PC-3 (cell line): ENCODE data around the gene MBNL3. TPM values are rescaled to one million over a fixed set of nuclear protein-coding genes. Genes with fewer than 3 reads are reported as not detected.

Experiments used
- ATAC-seq: fragments of 200-7000 bp; cut with Tn5 transposase; 2 replicates; pipeline ENCODE4 v1.9.1; 2020; ENCODE audit warnings: mild to moderate bottlenecking, moderate library complexity
- BruUV-seq: library from RNA; stranded (reverse); fragments of 400-500 nt; replicated peaks from 2 replicates; lab custom pipeline; 2021; lab: Mats Ljungman, UMichigan
- CTCF ChIA-PET: fragments of 300-600 bp; sonication (Branson Sonifier 250); formaldehyde crosslinking; loops from one replicate; lab custom pipeline; 2022; ENCODE audit warnings: antibody characterized with exemption; lab: Charles Lee
- POLR2A ChIA-PET: fragments of 300-600 bp; sonication (Branson Sonifier 250); formaldehyde crosslinking; loops from one replicate; lab custom pipeline; 2022; ENCODE audit warnings: antibody characterized with exemption; ENCODE audit not compliant: unreplicated experiment; lab: Charles Lee
- DNase-seq: peaks from one replicate; pipeline ENCODE4 v3.0.0-alpha.2; 2015
- H2AFZ ChIP-seq: fragments of 300-600 bp; sonication (generic); 2 replicates; pipeline ENCODE4 v1.6.0; 2016; ENCODE audit warnings: antibody characterized with exemption, low read length
- H3F3A ChIP-seq: fragments of 300-600 bp; sonication (generic); one replicate; pipeline ENCODE4 v1.6.0; 2017; ENCODE audit warnings: antibody characterized with exemption, low read length, control low read depth, mild to moderate bottlenecking; ENCODE audit not compliant: unreplicated experiment
- H3K27ac ChIP-seq: fragments of 300-600 bp; sonication (generic); 2 replicates; pipeline ENCODE4 v1.5.1; 2016; ENCODE audit warnings: mild to moderate bottlenecking, low read length
- H3K27me3 ChIP-seq: fragments of 300-600 bp; sonication (generic); 2 replicates; pipeline ENCODE4 v1.6.1; 2016; ENCODE audit warnings: low read length, mixed read lengths
- H3K36me3 ChIP-seq: fragments of 300-600 bp; sonication (generic); 2 replicates; pipeline ENCODE4 v1.6.1; 2016; ENCODE audit warnings: low read depth, mixed run types, low read length, mixed read lengths
- H3K4me1 ChIP-seq: fragments of 300-600 bp; sonication (generic); 2 replicates; pipeline ENCODE4 v1.5.1; 2016; ENCODE audit warnings: low read length; ENCODE audit not compliant: insufficient read depth
- H3K4me2 ChIP-seq: fragments of 300-600 bp; sonication (generic); 2 replicates; pipeline ENCODE4 v1.6.0; 2016; ENCODE audit warnings: low read length
- H3K4me3 ChIP-seq: fragments of 300-600 bp; sonication (generic); 2 replicates; pipeline ENCODE4 v1.5.1; 2016; ENCODE audit warnings: mild to moderate bottlenecking, low read length, mixed read lengths
- H3K79me2 ChIP-seq: fragments of 300-600 bp; sonication (generic); 2 replicates; pipeline ENCODE4 v1.6.1; 2017; ENCODE audit warnings: low read length, mixed read lengths
- H3K9ac ChIP-seq: fragments of 300-600 bp; sonication (generic); 2 replicates; pipeline ENCODE4 v1.6.0; 2016; ENCODE audit warnings: mild to moderate bottlenecking, low read length
- H3K9me2 ChIP-seq: fragments of 300-600 bp; sonication (generic); replicated peaks from 2 replicates; pipeline ENCODE4 v1.6.1; 2016; ENCODE audit warnings: mixed run types, low read length, mixed read lengths
- H3K9me3 ChIP-seq: fragments of 300-600 bp; sonication (generic); 2 replicates; pipeline ENCODE4 v1.6.1; 2016; ENCODE audit warnings: low read length, mixed read lengths
- H4K20me1 ChIP-seq: fragments of 300-600 bp; sonication (generic); 2 replicates; pipeline ENCODE4 v1.6.1; 2016; ENCODE audit warnings: low read length, mixed read lengths
- CTCF ChIP-seq: fragments of 300-600 bp; sonication (generic); conservative IDR thresholded peaks from 2 replicates; pipeline ENCODE4 v1.5.1; 2017; ENCODE audit warnings: antibody characterized with exemption, low read depth, mild to moderate bottlenecking, low read length
- EZH2 ChIP-seq: fragments of 300-600 bp; sonication (generic); IDR thresholded peaks from one replicate; pipeline ENCODE4 v1.6.1; 2017; ENCODE audit warnings: antibody characterized with exemption, mild to moderate bottlenecking, low read length; ENCODE audit not compliant: unreplicated experiment
- EZH2phosphoT487 ChIP-seq: fragments of 300-600 bp; sonication (generic); IDR thresholded peaks from 2 replicates; pipeline ENCODE4 v1.6.1; 2018; ENCODE audit warnings: mild to moderate bottlenecking, antibody characterized with exemption, low read length, borderline replicate concordance
- intact Hi-C: fragments of 100-400 bp; cut with micrococcal nuclease; formaldehyde crosslinking; loops from 2 replicates; pipeline ENCODE4 v1.9.0; 2023
- total RNA-seq: library from RNA; depleted of rRNA; stranded (reverse); fragments of >200 nt; gene quantifications from 2 replicates; pipeline ENCODE4 v1.2.3, GENCODE V29; 2014

The MBNL3 gene
- total RNA-seq, 1 experiment from 2014 or later = 4.4 TPM

GRCh38 chrX:132443196-132444135, 45.4 kb downstream of the MBNL3 start:
- ATAC-seq = no peak
- Histone ChIP-seq H3K36me3 (no peaks in the 10 kb centered on the region), H3K9ac (no peak overlapping the region), H4K20me1 (no peaks in the 10 kb centered on the region), H3K4me1 (peaks cover 13% of the 10 kb centered on the region), H3K27me3 (no peaks in the 10 kb centered on the region), H3F3A (no peaks in the 10 kb centered on the region), H3K9me2 (no peaks in the 10 kb centered on the region), H3K9me3 (no peaks in the 10 kb centered on the region), H3K4me2 (no peak overlapping the region), H3K27ac (no peak overlapping the region), H2AFZ (no peak overlapping the region), H3K4me3 (no peak overlapping the region), H3K79me2 (no peaks in the 10 kb centered on the region)
- intact Hi-C loops = loop anchor here (2.0 kb wide), 1 partner anchor 23 kb away; no protein-coding TSS in a partner anchor
- POLR2A ChIA-PET = no interaction called here
- no peak for TF ChIP-seq CTCF
- BruUV-seq = no TSS peak
- DNase-seq = no peak
- CTCF ChIA-PET = no interaction called here

- intact Hi-C loops = no loop called here
- Histone ChIP-seq H3K4me1 (peaks cover 13% of the 10 kb centered on the region), H3K4me2 (no peak overlapping the region), H3K9me3 (no peaks in the 10 kb centered on the region), H4K20me1 (no peaks in the 10 kb centered on the region), H3K36me3 (no peaks in the 10 kb centered on the region), H3K27ac (no peak overlapping the region), H3K79me2 (no peaks in the 10 kb centered on the region), H2AFZ (no peak overlapping the region), H3K4me3 (no peak overlapping the region), H3K9me2 (no peaks in the 10 kb centered on the region), H3K9ac (no peak overlapping the region), H3F3A (no peaks in the 10 kb centered on the region), H3K27me3 (no peaks in the 10 kb centered on the region)
- TF ChIP-seq EZH2 = no peak
- no peak for TF ChIP-seq CTCF
- TF ChIP-seq EZH2phosphoT487 = no peak
- CTCF ChIA-PET = no interaction called here
- DNase-seq = no peak
- POLR2A ChIA-PET = no interaction called here
- BruUV-seq = no TSS peak
- ATAC-seq = no peak
These were observed 46.1 kb downstream of the MBNL3 start for GRCh38 chrX:132442691-132443090.

- H3F3A ChIP-seq = no peaks in the 10 kb centered on the region
- CTCF ChIA-PET = no interaction called here
- no peaks in the 10 kb centered on the region for H3K36me3 ChIP-seq
- no peaks in the 10 kb centered on the region for H3K9me2 ChIP-seq
- DNase-seq (peak; percentile 1), ATAC-seq (no peak)
- BruUV-seq = no TSS peak
- H2AFZ ChIP-seq = no peak overlapping the region
- no peaks in the 10 kb centered on the region for H3K4me1 ChIP-seq
- no peaks in the 10 kb centered on the region for H3K79me2 ChIP-seq
- no peak overlapping the region for H3K4me3 ChIP-seq
- no peaks in the 10 kb centered on the region for H4K20me1 ChIP-seq
- intact Hi-C loops = no loop called here
- H3K4me2 ChIP-seq = no peak overlapping the region
- POLR2A ChIA-PET = no interaction called here
- TF ChIP-seq CTCF (no peak), EZH2 (no peak), EZH2phosphoT487 (no peak)
- no peaks in the 10 kb centered on the region for H3K27me3 ChIP-seq
- no peak overlapping the region for H3K9ac ChIP-seq
- no peak overlapping the region for H3K27ac ChIP-seq
- H3K9me3 ChIP-seq = no peaks in the 10 kb centered on the region
These were observed 53.6 kb downstream of the MBNL3 start for GRCh38 chrX:132435222-132435621.
